ENCODE measurements around the gene RSPH9. TPM values are rescaled to one million over a fixed set of nuclear protein-coding genes. Genes with fewer than 3 reads are reported as not detected.
"Not testable (repeated sequence)": the region's sequence is repeated elsewhere in the genome, so short reads cannot be mapped to it uniquely, and the experiment has no call there.

Gene RSPH9
- total RNA-seq, 3 donors from 2014 or later = not detected

GRCh38 chr6:43623880-43624785 lies 20.7 kb upstream of the RSPH9 start:
- DNase-seq (no peak), ATAC-seq (no peak)
- Mint-ChIP-seq H3K27me3 (ENCODE audit: low read depth) (no peaks in the 10 kb centered on the region), H3K9me3 (no peaks in the 10 kb centered on the region), H3K4me1 (ENCODE audit: low read depth) (peaks cover 18% of the 10 kb centered on the region), H3K4me3 (no peak overlapping the region), H3K36me3 (ENCODE audit: insufficient read depth) (peaks cover 25% of the 10 kb centered on the region)

DNA sequence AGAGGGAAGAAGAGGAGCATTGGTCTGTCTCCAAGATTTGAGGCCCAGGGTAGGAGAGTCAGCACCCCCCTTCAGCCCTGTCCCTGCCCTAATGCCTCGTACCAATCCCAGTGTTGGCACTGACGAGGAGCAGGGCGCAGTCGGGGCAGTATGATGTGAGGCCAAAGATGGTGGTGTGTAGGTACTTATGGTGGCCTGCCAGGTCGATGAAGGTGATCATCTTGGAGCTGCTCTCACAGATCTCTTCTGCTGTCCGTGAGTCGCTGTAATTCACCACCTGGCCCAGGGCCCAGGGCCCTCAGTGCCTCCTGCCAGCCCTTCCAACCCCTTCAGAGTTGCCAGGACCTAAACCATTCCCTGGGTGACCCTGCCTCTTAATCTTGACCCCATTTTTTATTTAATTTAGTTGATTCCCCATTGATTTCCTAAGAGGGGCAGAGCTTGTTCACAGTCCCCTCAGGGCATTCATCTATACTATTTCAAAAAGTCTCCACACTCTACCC lies 20.0 kb upstream of the RSPH9 start:
- H3K4me3 Mint-ChIP-seq = no peak overlapping the region
- DNase-seq (no peak), ATAC-seq (no peak)
- no peaks in the 10 kb centered on the region for H3K9me3 Mint-ChIP-seq
- H3K4me1 Mint-ChIP-seq (ENCODE audit: low read depth) = peaks cover 18% of the 10 kb centered on the region
- H3K27me3 Mint-ChIP-seq (ENCODE audit: low read depth) = no peaks in the 10 kb centered on the region
- H3K36me3 Mint-ChIP-seq (ENCODE audit: insufficient read depth) = peaks cover 25% of the 10 kb centered on the region

GRCh38 chr6:43625393-43625992 lies 19.3 kb upstream of the RSPH9 start:
- Mint-ChIP-seq H3K4me3 (no peak overlapping the region), H3K4me1 (ENCODE audit: low read depth) (peaks cover 24% of the 10 kb centered on the region), H3K36me3 (ENCODE audit: insufficient read depth) (peaks cover 24% of the 10 kb centered on the region), H3K27me3 (ENCODE audit: low read depth) (no peaks in the 10 kb centered on the region), H3K9me3 (no peaks in the 10 kb centered on the region)
- ATAC-seq = no peak
- DNase-seq = no peak

GRCh38 chr6:43627008-43627825 lies 17.6 kb upstream of the RSPH9 start:
- H3K9me3 Mint-ChIP-seq = no peaks in the 10 kb centered on the region
- peak overlapping the region; percentile 72 for H3K4me3 Mint-ChIP-seq
- ATAC-seq (no peak), DNase-seq (no peak)
- H3K4me1 Mint-ChIP-seq (ENCODE audit: low read depth) = peaks cover 26% of the 10 kb centered on the region
- peaks cover 12% of the 10 kb centered on the region for H3K36me3 Mint-ChIP-seq (ENCODE audit: insufficient read depth)
- no peaks in the 10 kb centered on the region for H3K27me3 Mint-ChIP-seq (ENCODE audit: low read depth)

DNA sequence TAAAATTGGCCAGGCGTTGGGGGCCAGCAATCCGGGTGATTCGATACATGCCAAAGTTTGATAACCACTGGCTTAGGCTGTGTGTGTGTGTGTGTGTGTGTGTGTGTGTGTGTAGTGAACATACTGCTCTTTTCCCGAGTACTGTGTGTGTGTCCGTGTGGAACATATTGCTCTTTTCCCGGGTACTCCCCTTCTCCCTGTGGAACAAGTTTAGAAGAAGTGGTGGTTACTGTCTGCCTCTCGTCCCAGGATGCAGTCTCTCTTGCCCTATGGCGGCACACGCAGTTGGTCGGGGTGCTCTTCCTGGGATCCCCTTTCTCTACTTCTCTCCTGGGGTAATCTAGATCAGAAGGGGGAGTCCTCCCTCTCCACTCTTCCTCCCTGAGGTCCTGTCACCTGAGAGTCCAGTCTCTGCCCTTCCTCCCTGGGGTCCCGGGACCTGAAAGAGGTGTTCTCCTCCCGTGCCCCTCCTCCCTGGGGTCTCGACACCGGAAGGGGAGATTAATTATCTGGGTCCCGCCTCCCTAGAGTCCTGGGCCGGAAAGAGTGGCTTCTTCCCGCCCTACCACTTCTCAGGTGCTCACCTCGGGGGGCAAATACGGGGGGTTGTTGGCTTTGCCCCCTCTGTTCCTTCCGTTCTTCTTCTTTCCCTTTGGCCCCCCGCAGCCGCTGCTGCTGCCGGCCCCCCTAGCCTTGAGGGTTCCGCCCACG lies 16.3 kb upstream of the RSPH9 start:
- no peaks in the 10 kb centered on the region for H3K27me3 Mint-ChIP-seq (ENCODE audit: low read depth)
- DNase-seq = peak; percentile 35
- peak; percentile 33 to 39 for ATAC-seq

GRCh38 chr6:43629104-43629504 lies 15.7 kb upstream of the RSPH9 start, which contains the start of gene GTPBP2:
TSS of gene GTPBP2 (minus strand) at chr6:43629264. CDS start at chr6:43629162, 102 bp downstream.
- Mint-ChIP-seq H3K4me1 (ENCODE audit: low read depth) (peaks cover 28% of the 10 kb centered on the region), H3K36me3 (ENCODE audit: insufficient read depth) (peaks cover 3% of the 10 kb centered on the region), H3K27me3 (ENCODE audit: low read depth) (no peaks in the 10 kb centered on the region), H3K4me3 (peak within 1 kb of the TSS; percentile 97), H3K9me3 (no peaks in the 10 kb centered on the region)
- peak; percentile 92 for DNase-seq
- peak; percentile 87 to 89 for ATAC-seq

More for the DNA sequence above, 16.3 kb upstream of the RSPH9 start:
- peaks cover 26% of the 10 kb centered on the region for H3K4me1 Mint-ChIP-seq (ENCODE audit: low read depth)
- H3K9me3 Mint-ChIP-seq = no peaks in the 10 kb centered on the region
- H3K4me3 Mint-ChIP-seq = peak overlapping the region; percentile 97
- peaks cover 7% of the 10 kb centered on the region for H3K36me3 Mint-ChIP-seq (ENCODE audit: insufficient read depth)

DNA sequence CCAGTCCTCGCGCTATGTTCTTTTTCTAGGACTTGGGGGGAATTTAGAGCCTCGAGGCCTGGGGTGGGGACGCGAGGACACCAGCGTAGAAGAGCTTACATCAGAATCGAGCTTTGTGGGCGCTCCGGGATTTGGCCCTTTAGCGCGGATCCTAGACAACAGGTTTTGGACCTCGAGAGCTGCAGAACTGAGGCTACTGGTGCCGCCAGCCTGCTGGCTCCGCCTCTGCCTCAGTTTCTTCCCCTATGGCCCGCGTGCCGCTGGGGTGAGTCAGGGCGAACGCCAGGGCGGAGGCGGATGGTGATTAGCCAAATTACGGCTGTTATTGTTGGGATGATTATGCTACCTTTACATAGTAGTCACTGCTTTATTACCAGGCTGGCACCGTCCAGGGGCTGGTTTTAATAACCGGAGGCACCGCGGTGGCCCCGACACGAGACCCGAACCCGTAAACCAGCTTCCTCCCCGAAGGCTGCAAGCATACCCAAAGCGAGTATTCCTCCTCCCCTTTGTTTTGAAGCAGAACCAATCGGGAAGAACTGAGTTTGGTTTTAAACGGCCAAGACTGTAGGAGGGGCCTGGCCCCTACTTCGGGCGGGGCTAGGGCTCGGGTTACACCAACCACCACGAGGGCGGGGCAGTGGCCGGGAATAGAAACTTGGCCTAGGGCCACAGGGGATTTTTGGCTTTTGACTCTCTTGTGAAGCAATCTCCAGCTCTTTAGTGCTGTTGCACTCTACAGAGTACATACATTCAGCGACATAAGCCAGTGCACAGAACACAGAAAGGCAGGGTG lies 15.1 kb upstream of the RSPH9 start:
- Mint-ChIP-seq H3K9me3 (no peaks in the 10 kb centered on the region), H3K36me3 (ENCODE audit: insufficient read depth) (peaks cover 3% of the 10 kb centered on the region)

GRCh38 chr6:43630980-43631619 lies 13.7 kb upstream of the RSPH9 start:
- DNase-seq = no peak
- Mint-ChIP-seq H3K4me3 (peak overlapping the region; percentile 43), H3K4me1 (ENCODE audit: low read depth) (peaks cover 39% of the 10 kb centered on the region), H3K36me3 (ENCODE audit: insufficient read depth) (peaks cover 3% of the 10 kb centered on the region), H3K27me3 (ENCODE audit: low read depth) (no peaks in the 10 kb centered on the region), H3K9me3 (no peaks in the 10 kb centered on the region)
- ATAC-seq = no peak

More for the DNA sequence above, 15.1 kb upstream of the RSPH9 start:
- ATAC-seq = peak; percentile 69 to 73
- H3K4me1 Mint-ChIP-seq (ENCODE audit: low read depth) = peaks cover 28% of the 10 kb centered on the region
- peak; percentile 74 for DNase-seq
- H3K27me3 Mint-ChIP-seq (ENCODE audit: low read depth) = no peaks in the 10 kb centered on the region
- H3K4me3 Mint-ChIP-seq = peak overlapping the region; percentile 97

DNA sequence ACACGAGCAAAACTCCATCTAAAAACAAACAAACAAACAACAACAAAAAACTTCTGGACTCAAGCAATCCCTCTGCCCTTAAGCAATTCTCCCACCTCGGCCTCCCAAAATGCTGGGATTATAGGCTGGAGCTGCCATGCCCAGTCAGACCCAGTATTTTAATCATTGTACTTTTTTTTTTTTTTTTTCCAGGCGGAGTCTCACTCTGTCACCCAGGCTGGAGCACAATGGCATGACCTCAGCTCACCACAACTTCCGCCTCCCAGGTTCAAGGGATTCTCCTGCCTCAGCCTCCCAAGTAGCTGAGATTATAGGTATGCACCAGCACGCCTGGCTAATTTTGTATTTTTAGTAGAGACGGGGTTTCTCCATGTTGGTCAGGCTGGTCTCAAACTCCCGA lies 11.8 kb upstream of the RSPH9 start:
- H3K9me3 Mint-ChIP-seq; DNase-seq; H3K36me3 Mint-ChIP-seq (ENCODE audit: insufficient read depth); H3K4me3 Mint-ChIP-seq; ATAC-seq; H3K27me3 Mint-ChIP-seq (ENCODE audit: low read depth): not testable (repeated sequence)
- peaks cover 36% of the 10 kb centered on the region for H3K4me1 Mint-ChIP-seq (ENCODE audit: low read depth)

GRCh38 chr6:43634702-43635303 lies 10.0 kb upstream of the RSPH9 start:
- peaks cover 42% of the 10 kb centered on the region for H3K4me1 Mint-ChIP-seq (ENCODE audit: low read depth)
- no peaks in the 10 kb centered on the region for H3K9me3 Mint-ChIP-seq
- DNase-seq (no peak), ATAC-seq (no peak)
- H3K4me3 Mint-ChIP-seq = peak overlapping the region; percentile 99
- peaks cover 10% of the 10 kb centered on the region for H3K36me3 Mint-ChIP-seq (ENCODE audit: insufficient read depth)
- no peaks in the 10 kb centered on the region for H3K27me3 Mint-ChIP-seq (ENCODE audit: low read depth)

- DNase-seq (peak; percentile 78), ATAC-seq (peak; percentile 95)
- Mint-ChIP-seq H3K36me3 (ENCODE audit: insufficient read depth) (peaks cover 18% of the 10 kb centered on the region), H3K27me3 (ENCODE audit: low read depth) (no peaks in the 10 kb centered on the region), H3K9me3 (no peaks in the 10 kb centered on the region), H3K4me3 (peak within 1 kb of the TSS; percentile 99), H3K4me1 (ENCODE audit: low read depth) (peaks cover 43% of the 10 kb centered on the region)
Observed at GRCh38 chr6:43635387-43636307, 9.2 kb upstream of the RSPH9 start, which contains the start of gene MAD2L1BP. TSS of gene MAD2L1BP (plus strand) at chr6:43635840. CDS start at chr6:43635876, 36 bp downstream.
